Measurements from ENCODE around the gene RPUSD1.

The RPUSD1 gene

DNA sequence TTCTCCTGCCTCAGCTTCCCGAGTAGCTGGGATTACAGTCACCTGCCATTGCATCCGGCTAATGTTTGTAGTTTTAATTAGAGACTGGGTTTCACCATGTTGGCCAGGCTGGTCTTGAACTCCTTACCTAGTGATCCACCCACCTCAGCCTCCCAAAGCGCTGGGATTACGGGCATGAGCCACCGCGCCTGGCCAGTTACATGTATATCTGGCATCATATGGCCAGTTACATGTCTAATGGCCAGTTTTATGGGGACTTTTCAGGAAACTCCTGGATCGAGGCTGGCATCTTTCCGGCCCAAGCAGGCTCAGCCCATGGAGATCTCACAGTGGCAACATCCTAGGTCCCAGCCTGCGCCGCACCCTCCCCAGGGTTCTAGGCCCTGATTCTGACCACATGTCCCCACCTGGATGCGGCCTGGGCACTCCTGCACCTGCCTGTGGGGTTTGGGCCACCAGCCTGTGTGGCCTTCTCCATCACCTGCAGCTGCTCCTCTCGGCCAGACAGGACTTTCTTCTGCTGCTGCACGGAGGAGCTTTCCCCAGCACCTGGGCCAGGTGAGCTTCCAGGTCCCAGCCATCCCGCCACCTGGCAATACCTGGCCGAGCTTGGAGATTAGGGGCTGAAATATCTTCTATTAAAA is 46.1 kb downstream of the RPUSD1 start:
- DNase-seq = no peak

DNA sequence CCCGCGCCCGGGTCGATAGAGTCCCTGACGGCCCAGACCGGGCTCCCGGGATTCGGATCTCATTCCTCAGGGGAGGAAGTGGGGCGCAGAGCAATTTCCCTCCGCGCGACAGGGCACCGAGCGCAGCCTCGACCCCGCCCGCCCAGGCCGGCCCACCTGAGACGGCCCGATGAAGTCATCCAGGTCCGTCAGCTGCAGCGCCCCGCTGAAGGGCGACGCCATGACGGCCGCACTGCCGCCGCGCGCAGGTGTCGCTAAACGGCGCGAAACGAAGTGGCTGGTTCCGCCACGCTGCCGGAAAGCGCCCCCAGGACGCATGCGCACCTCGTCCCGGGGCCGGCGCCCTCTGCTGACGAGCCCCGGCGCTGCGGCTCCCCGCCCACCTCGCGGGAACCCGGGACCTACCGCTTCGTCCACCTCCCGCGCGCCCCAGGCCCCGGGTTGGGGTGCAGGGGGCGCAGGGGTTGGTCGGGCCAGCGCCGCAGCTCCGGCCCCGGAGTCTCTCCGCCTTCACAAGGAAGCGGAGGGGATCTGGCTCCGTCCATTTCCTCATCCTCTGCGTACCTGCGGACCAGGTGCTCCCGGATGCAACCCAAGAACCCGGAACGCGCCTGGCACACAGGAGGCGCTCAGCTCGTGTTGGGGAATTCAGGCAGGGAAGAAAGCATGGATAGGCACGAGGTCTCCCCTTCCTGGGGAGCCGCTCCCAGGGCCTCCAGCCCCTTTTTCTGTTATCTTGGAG is 47.2 kb downstream of the RPUSD1 start, which contains the start of gene CIAO3:
Gene CIAO3, minus strand, starts transcription at position 234 of the 742 bp plus-strand sequence. Its CDS starts 12 bp downstream, at position 222.
- peak; percentile 89 to 91 for DNase-seq

DNA sequence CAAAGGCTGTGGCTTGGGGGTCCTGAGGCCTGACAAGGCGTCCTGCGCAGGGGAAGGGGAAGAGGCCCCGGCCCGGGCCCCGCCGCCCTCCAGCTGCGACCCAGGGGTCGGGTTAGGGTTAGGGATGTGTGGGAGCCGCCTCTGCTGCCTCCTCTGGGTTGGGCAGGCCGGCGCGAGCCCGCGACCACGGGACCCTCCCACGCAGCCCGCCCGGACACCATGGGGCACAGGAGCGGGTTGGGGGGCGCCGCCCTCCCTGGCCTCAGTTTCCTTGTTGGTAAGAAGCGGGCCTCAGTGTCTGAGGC is 47.8 kb downstream of the RPUSD1 start:
- DNase-seq = no peak

DNA sequence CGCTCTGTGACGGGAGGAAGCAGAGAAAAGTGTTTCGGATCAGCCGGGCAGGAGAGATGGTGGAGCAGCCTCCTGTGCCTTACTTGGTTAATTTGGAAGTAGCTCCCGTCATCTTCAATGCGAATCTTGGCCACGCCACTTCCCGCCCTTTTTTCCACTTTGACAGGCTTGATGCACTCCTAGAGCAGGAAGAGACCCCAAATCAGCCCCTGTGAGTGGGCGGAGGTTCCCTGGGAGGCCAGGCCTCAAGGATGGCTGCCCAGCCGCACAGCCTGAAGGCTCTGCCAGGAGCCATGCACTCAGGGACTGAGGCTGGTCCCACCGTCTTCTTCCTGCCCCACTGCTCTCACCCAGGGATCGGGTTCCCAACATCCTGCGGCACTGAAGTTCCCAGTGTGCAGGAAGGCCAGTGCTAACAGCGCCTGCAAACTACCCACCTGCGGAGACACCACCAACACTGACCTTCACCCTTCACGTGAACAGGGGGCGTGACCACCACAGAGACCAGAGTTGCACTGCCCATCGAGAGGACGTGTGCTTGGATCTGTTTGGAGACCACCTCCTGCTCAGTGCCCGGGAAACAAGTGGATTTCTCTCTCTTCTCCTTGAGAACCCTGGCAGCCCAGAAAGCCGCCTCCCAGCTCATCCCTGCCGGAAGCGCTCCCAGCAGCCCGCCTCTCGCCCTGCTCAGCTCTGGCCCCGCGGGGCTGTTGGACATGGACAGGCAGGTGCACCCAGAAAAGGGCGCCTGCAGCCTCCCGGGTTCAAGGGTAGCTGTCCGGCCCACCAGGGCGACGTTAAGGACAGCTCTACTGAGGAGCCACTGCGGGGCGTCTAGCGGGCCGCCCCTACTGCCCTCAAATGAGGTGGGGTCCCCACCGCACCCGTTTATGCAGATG is 48.4 kb downstream of the RPUSD1 start:
- no peak for DNase-seq

DNA sequence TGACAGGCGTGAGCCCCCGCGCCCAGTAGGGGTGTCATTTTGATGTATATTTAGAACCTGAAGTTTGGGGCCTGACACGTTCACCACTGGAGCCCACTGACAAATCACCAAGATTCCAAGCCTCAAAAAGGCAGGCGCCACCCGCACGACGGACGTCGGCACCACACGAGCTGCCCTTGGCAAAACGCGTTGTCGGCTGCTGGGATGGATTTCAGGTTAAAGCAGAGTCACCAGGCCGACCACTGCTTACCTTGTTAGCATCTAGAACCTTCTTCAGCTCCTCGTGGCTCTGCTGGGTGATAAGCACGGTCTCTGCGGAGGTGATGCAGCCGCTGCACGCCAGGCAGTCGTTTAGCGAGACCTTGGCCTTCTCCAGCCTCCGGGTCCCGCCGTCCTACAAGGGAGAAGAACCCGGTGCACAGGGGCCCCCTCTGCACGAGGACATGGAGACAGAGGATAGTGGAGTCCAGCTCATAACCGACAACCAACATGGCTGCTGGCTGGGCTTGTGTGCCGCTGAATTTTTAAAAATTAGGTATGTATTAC is 51.2 kb downstream of the RPUSD1 start:
- DNase-seq = no peak

DNA sequence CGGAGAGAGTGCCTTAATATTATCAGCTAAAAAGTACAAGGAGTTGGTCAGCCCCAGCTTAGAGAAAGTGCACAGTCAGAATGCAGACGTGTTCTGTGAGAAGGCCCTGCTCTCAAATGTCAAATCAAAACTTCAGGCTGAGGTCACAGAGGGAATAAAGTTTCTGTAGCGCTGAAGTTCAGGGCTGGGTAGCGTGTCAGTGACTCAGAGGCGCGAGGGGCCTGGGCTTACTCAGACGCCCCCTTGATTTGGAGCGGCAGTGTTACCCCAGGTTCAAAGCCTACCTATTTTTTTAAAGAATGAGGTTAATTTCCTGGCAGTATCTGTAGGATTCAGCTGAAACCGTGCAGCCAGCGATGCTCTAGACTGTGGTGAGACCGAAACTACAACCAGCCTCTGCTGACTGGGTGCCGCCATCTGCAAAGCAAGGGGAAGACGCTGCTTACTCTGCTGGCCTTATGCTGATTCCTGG is 52.2 kb downstream of the RPUSD1 start:
- peak; percentile 72 to 80 for DNase-seq

DNA sequence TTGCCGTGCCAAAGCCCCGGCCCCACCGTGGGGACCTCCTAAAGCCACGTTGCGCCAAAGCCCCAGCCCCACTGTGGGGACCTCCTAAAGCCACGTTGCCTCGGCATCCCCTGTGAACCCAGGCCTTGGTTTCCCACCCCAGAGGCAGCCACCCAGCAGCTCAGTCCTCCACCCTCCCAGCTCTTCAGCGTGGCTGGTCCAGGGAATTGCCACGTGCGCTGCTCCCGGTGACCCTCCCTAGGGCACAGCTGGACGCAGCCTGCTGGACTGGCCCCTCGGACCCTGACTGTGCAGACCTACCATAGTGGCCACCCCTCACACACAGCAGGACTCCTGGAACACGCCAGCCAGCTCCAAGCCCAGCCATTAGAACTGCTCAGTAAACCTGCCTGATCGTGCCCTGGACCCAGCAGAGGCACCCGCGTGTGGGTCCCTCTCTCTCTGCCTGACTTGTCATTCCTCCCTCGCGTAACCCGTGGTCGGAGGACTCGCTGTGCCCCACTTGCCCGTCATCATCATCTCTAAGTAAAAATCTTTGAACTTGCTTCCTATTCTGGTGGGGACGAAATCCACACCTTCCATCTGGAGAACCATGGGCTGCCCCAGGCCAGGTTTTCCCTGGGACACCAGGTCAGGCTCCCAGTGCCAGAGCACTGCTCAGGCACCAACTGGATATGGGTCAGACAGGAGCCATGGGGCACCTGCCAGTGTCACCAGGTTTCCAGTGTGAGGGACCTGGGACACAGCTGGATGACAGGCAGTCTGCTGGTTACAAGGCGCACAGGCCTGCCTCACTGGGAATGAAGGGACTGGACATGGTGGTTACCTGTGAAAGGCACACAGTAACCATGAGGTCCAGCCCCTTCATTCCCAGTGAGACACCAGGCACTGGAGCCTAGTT is 53.0 kb downstream of the RPUSD1 start:
- DNase-seq = no peak

Data from activated CD4-positive, alpha-beta T cell treated with anti-CD3 and anti-CD28 coated beads, Interleukin-2, amount 50 U/mL, for 48 hours (primary cell).